Measurements from ENCODE around the gene PIEZO2. TPM values are rescaled to one million over a fixed set of nuclear protein-coding genes. Genes with fewer than 3 reads are reported as not detected.

Gene PIEZO2
- total RNA-seq, 1 donor from 2014 or later, result 134 TPM

- no peak overlapping the region for H3K4me3 Mint-ChIP-seq (ENCODE audit: unreplicated experiment)
- H3K4me1 Mint-ChIP-seq (ENCODE audit: unreplicated experiment), result peaks cover 20% of the 10 kb centered on the region
- no peaks in the 10 kb centered on the region for H3K9me3 Mint-ChIP-seq (ENCODE audit: unreplicated experiment)
- no peak for DNase-seq (ENCODE audit: extremely low spot score, unreplicated experiment)
- peaks cover 51% of the 10 kb centered on the region for H3K36me3 Mint-ChIP-seq (ENCODE audit: unreplicated experiment)
- no peaks in the 10 kb centered on the region for H3K27me3 Mint-ChIP-seq (ENCODE audit: unreplicated experiment)
- H3K27ac Mint-ChIP-seq (ENCODE audit: unreplicated experiment), result no peak overlapping the region
- TF ChIP-seq CTCF (IDR thresholded peaks at IDR 0.05), result no peak
Measured at GRCh38 chr18:10688766-10689165, 460.6 kb downstream of the PIEZO2 start.

GRCh38 chr18:10687161-10687925 lies 462.0 kb downstream of the PIEZO2 start:
- peak; percentile 46 for DNase-seq (ENCODE audit: extremely low spot score, unreplicated experiment)
- Mint-ChIP-seq H3K4me1 (ENCODE audit: unreplicated experiment) (peaks cover 22% of the 10 kb centered on the region), H3K27ac (ENCODE audit: unreplicated experiment) (no peak overlapping the region)

GRCh38 chr18:10686308-10686707 lies 463.1 kb downstream of the PIEZO2 start:
- Mint-ChIP-seq H3K27ac (ENCODE audit: unreplicated experiment) (no peak overlapping the region), H3K4me1 (ENCODE audit: unreplicated experiment) (peaks cover 30% of the 10 kb centered on the region), H3K36me3 (ENCODE audit: unreplicated experiment) (peaks cover 64% of the 10 kb centered on the region), H3K4me3 (ENCODE audit: unreplicated experiment) (no peak overlapping the region), H3K27me3 (ENCODE audit: unreplicated experiment) (no peaks in the 10 kb centered on the region), H3K9me3 (ENCODE audit: unreplicated experiment) (no peaks in the 10 kb centered on the region)
- TF ChIP-seq CTCF (IDR thresholded peaks at IDR 0.05), result no peak
- DNase-seq (ENCODE audit: extremely low spot score, unreplicated experiment), result no peak

More at GRCh38 chr18:10687161-10687925, 462.0 kb downstream of the PIEZO2 start:
- Mint-ChIP-seq H3K9me3 (ENCODE audit: unreplicated experiment) (no peaks in the 10 kb centered on the region), H3K36me3 (ENCODE audit: unreplicated experiment) (peaks cover 59% of the 10 kb centered on the region), H3K27me3 (ENCODE audit: unreplicated experiment) (no peaks in the 10 kb centered on the region), H3K4me3 (ENCODE audit: unreplicated experiment) (no peak overlapping the region)
- no peak for TF ChIP-seq CTCF (IDR thresholded peaks at IDR 0.05)

DNA sequence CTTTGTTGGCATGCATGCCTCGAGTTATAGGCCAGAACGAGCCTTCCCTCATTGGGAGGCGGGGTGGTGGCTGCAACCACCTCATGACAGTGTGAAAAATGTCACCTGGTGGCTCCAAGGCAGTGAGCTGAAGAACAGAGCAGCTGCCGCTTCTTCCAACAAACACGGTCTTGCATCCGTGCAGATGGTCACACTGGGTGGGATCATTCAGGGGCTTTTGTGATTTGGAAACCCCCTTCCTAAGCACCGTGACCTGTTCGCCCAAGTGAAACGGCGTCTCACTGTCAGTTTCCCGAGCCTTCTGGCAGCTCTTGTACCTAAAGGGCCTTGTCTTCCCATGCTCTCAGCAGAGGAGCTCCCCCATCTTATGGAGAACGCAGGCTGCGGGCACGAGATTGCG lies 463.9 kb downstream of the PIEZO2 start:
- no peak overlapping the region for H3K27ac Mint-ChIP-seq (ENCODE audit: unreplicated experiment)
- H3K4me3 Mint-ChIP-seq (ENCODE audit: unreplicated experiment), result no peak overlapping the region
- H3K9me3 Mint-ChIP-seq (ENCODE audit: unreplicated experiment), result no peaks in the 10 kb centered on the region
- H3K4me1 Mint-ChIP-seq (ENCODE audit: unreplicated experiment), result peaks cover 30% of the 10 kb centered on the region
- H3K27me3 Mint-ChIP-seq (ENCODE audit: unreplicated experiment), result no peaks in the 10 kb centered on the region
- H3K36me3 Mint-ChIP-seq (ENCODE audit: unreplicated experiment), result peaks cover 63% of the 10 kb centered on the region
- peak; percentile 72 for DNase-seq (ENCODE audit: extremely low spot score, unreplicated experiment)
- TF ChIP-seq CTCF (IDR thresholded peaks at IDR 0.05), result no peak

DNA sequence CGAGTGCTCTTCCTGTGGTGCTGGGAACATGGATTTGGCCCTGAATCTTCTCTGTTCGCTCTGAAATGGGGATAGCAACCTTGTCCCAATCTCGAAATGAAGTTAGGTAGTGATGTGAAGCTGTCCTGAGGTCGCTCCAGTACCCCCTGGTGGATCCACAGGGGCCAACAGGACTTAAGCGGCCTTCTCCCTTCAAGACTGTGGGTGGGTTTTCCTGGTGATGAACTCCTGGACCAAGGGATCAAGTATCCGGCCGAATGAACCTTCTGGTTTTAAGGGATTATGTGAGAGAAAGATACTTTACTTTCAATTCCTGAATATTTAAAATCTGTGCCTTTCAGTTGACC lies 467.0 kb downstream of the PIEZO2 start:
- Mint-ChIP-seq H3K4me3 (ENCODE audit: unreplicated experiment) (no peak overlapping the region), H3K9me3 (ENCODE audit: unreplicated experiment) (no peaks in the 10 kb centered on the region), H3K27ac (ENCODE audit: unreplicated experiment) (no peak overlapping the region), H3K4me1 (ENCODE audit: unreplicated experiment) (peaks cover 13% of the 10 kb centered on the region), H3K36me3 (ENCODE audit: unreplicated experiment) (peaks cover 52% of the 10 kb centered on the region), H3K27me3 (ENCODE audit: unreplicated experiment) (no peaks in the 10 kb centered on the region)
- DNase-seq (ENCODE audit: extremely low spot score, unreplicated experiment), result peak; percentile 23
- TF ChIP-seq CTCF (IDR thresholded peaks at IDR 0.05), result no peak
